Measurements from ENCODE around the gene HDAC4.

HDAC4 gene

GRCh38 chr2:239279508-239280295, 121.1 kb downstream of the HDAC4 start:
- no peak for DNase-seq (ENCODE audit: low spot score)

- peak; percentile 53 for DNase-seq (ENCODE audit: low spot score)
Observed at GRCh38 chr2:239278941-239279365, 121.9 kb downstream of the HDAC4 start.

GRCh38 chr2:239278361-239278760, 122.5 kb downstream of the HDAC4 start:
- no peak for DNase-seq (ENCODE audit: low spot score)

GRCh38 chr2:239277401-239278085, 123.3 kb downstream of the HDAC4 start:
- no peak for DNase-seq (ENCODE audit: low spot score)

GRCh38 chr2:239276851-239277250, 124.0 kb downstream of the HDAC4 start:
- DNase-seq (ENCODE audit: low spot score): no peak

GRCh38 chr2:239275847-239276831, 124.7 kb downstream of the HDAC4 start:
- peak; percentile 91 for DNase-seq (ENCODE audit: low spot score)

- peak; percentile 89 for DNase-seq (ENCODE audit: low spot score)
Observed at GRCh38 chr2:239275044-239275685, 125.7 kb downstream of the HDAC4 start.

- DNase-seq (ENCODE audit: low spot score): peak; percentile 81
Observed at GRCh38 chr2:239274391-239275043, 126.3 kb downstream of the HDAC4 start.

GRCh38 chr2:239273280-239274234, 127.3 kb downstream of the HDAC4 start:
- DNase-seq (ENCODE audit: low spot score): no peak

GRCh38 chr2:239272626-239273025, 128.2 kb downstream of the HDAC4 start:
- DNase-seq (ENCODE audit: low spot score): no peak

GRCh38 chr2:239271882-239272281, 128.9 kb downstream of the HDAC4 start:
- no peak for DNase-seq (ENCODE audit: low spot score)

GRCh38 chr2:239271471-239271870, 129.3 kb downstream of the HDAC4 start:
- no peak for DNase-seq (ENCODE audit: low spot score)

GRCh38 chr2:239269916-239270315, 130.9 kb downstream of the HDAC4 start:
- DNase-seq (ENCODE audit: low spot score): no peak

GRCh38 chr2:239269173-239269885, 131.5 kb downstream of the HDAC4 start:
- no peak for DNase-seq (ENCODE audit: low spot score)

GRCh38 chr2:239268549-239268948, 132.3 kb downstream of the HDAC4 start:
- DNase-seq (ENCODE audit: low spot score): no peak

GRCh38 chr2:239268082-239268481, 132.7 kb downstream of the HDAC4 start:
- peak; percentile 41 for DNase-seq (ENCODE audit: low spot score)

GRCh38 chr2:239267288-239267951, 133.4 kb downstream of the HDAC4 start:
- peak; percentile 84 for DNase-seq (ENCODE audit: low spot score)

GRCh38 chr2:239266779-239267287, 134.0 kb downstream of the HDAC4 start:
- DNase-seq (ENCODE audit: low spot score): no peak

- no peak for DNase-seq (ENCODE audit: low spot score)
Observed at GRCh38 chr2:239266434-239266766, 134.4 kb downstream of the HDAC4 start.
